ENCODE measurements around the gene CHRM4.

- TF ChIP-seq GATA2 (IDR thresholded peaks at IDR 0.05; ENCODE audit: low read depth, low read length) = no peak
- no peak for TF ChIP-seq GATA3 (IDR thresholded peaks at IDR 0.05; ENCODE audit: low read depth, low read length)
Measured at GRCh38 chr11:46345881-46346484, 45.6 kb downstream of the CHRM4 start.

Data from SH-SY5Y (cell line).